HL-60/S4 treated with phorbol 12-myristate 13-acetate at 8.2 ng/mL for 4 days and 3 days (cell line): ENCODE results near the gene FABP6.
"Not testable (repeated sequence)": the region's sequence is repeated elsewhere in the genome, so short reads cannot be mapped to it uniquely, and the experiment has no call there.

Experiments
- in situ Hi-C: fragments of 300-500 bp; cut with MboI; formaldehyde crosslinking; loops from 2 replicates; pipeline ENCODE4 v1.15.0; 2022; ENCODE audit warnings: low sequenced_read_pairs

The FABP6 gene, protein sequence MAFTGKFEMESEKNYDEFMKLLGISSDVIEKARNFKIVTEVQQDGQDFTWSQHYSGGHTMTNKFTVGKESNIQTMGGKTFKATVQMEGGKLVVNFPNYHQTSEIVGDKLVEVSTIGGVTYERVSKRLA

DNA sequence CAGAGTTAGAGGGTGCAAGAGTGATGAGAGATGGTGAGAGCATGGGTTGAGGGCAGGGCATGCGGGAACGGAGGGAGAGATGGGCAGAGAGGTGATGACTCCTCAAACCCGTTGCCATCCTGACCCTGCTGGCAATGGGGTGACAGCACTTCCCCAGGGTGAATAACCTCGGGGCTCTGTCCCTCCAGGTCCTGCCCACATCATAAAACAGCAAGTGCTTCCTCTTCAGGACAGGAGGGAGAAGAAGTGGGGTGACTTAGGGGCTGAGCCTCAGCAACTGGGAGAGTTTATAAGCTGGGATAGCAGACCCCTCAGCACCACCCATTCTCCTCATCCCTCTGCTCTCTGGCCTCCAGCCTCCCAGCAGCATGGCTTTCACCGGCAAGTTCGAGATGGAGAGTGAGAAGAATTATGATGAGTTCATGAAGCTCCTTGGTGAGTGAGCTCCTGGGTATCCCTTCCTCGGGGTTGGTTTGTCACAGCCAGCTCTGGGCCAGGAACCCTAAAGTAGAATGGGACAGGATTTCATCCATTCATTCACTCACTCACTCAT is at the start of gene FABP6:
TSS of gene FABP6 (plus strand) at position 317 of the 553 bp plus-strand sequence. CDS start at position 369, 52 bp downstream.
- in situ Hi-C loops = no loop called here

GRCh38 chr5:160180931-160181330 is 48.4 kb upstream of the FABP6 start:
- in situ Hi-C loops = no loop called here

DNA sequence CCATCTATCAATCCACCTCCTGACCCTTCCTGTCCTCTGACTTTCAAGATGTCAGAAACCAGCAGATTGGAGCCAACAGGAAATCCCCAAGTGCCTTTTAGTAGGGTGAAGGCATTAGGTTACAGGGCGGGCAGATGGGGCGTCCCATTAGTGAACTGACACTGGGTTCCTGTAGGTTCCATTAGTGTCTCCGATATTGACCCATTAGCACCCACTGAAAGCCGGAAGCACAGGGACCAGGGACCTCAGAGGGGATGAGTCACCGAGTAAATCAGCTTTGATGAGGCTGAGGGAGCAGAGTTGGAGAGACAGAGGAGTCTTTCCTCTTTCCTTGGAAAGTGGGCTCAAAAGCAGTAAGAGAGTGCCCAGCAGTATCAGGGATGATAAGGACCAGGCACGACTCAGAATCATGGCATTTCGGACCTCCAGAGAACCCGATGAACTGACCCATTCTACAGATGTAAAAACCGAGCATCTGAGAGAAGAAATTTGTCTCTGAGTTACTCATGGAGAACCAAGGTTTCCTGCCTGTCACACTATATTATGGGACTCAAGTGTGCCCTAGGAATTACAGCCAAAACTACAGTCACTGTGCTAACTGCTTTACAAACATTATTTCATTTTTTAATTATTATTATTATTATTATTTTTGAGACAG is 47.2 kb upstream of the FABP6 start:
- in situ Hi-C loops = no loop called here

- in situ Hi-C loops = no loop called here
Measured at GRCh38 chr5:160183075-160183474, 46.2 kb upstream of the FABP6 start.

GRCh38 chr5:160185626-160186360 is 43.5 kb upstream of the FABP6 start:
- in situ Hi-C loops = no loop called here

DNA sequence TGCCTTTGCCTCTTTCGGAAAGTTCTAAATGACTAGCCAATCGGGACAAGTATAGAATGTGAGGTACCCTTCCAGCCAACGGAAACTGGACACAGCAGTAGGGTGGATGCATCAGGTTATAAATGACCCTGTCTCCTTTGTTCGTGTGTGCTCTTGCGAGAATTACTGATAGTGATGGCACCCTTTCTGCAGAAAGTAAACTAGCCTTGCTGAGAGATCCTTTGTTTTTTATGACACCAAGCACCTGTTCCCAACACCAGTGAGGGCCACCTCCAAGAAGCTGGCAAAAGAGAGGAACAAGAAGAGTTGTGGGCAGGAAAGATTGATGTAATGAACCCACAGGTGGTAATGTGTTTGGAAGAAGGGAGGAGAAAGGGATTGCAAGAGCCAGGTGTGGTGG is 42.8 kb upstream of the FABP6 start:
- in situ Hi-C loops = no loop called here

- in situ Hi-C loops = no loop called here
Measured at GRCh38 chr5:160187091-160187490, 42.2 kb upstream of the FABP6 start.

DNA sequence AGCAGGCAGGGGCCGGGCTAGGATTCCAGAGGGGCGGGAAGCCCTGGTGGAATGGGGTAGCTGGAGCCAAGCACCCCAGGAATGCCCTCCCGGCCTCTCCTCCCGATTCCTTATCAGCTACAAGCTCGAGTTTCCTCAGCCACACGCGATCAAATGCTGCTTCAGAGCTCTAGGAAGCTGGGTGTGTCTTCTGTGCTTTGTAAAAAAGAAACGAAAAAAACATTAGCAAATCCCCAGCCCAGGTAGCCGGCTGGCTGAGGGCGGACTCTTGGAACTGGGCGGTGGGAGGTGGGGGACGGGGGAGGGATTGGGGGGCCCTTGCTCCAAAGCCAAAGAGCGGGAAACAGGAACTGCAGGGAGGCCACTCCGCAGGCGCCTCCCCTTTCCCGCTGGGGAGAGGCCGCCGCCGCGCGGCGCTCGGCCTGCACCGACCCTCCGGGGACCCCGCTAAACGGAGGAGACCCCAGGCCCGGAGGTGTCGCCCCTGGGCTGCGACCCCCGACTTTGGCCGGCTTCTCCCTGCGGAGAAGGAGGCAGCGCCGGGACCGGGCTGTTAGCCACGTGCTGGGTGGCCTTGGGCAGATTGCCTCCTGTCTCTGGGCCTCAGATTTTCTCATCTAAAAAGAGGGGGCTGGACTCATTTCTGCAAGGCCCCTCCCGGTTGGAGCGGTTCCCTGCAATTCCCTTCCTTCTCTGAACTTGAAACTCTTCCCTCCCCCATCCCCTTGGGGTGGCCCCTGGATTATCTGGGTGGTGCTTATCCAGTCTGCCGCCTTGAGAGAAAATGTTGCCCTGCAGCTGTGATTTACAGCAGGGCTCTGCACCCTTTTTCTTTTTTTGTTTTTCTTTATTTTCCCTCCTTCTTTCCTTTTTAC is 40.9 kb upstream of the FABP6 start:
- in situ Hi-C loops = no loop called here

DNA sequence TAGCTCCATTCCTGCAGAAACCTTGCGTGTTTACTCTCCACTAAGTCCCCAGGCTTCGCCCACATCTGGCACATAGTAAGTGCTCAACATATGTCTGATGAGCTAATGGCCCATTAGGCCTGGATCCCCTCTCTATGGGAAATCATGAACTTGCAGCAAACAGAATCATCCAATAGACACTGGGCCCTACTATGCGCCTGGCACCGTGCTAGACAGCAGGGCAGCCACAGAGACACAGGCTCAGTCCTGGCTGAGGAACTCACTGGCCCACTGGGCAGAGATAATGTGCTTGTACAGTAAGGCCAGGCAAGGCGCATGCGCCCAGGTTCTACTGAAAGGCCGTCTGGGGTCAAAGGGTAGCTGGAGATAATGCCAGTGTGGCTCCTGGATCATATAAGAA is 36.9 kb upstream of the FABP6 start:
- in situ Hi-C loops = no loop called here

DNA sequence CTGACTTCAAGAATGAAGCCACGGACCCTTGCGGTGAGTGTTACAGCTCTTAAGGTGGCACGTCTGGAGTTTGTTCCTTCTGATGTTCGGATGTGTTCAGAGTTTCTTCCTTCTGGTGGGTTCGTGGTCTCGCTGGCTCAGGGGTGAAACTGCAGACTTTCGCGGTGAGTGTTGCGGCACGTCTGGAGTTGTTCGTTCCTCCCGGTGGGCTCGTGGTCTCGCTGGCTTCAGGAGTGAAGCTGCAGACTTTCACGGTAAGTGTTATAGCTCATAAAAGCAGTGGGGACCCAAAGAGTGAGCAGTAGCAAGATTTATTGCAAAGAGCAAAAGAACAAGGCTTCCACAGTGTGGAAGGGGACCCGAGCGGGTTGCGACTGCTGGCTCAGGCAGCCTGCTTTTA is 36.2 kb upstream of the FABP6 start:
- in situ Hi-C loops = not testable (repeated sequence)

DNA sequence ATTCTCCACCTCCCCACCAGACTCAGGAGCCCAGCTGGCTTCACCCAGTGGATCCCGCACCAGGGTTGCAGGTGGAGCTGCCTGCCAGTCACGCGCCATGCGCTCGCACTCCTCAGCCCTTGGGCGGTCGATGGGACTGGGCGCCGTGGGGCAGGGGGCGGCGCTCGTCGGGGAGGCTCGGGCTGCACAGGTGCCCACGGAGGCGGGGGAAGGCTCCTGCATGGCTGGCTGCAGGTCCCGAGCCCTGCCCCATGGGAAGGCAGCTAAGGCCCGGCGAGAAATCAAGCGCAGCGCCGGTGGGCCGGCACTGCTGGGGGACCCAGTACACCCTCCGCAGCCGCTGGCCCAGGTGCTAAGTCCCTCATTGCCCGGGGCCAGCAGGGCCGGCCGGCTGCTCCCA is 35.5 kb upstream of the FABP6 start:
- in situ Hi-C loops = not testable (repeated sequence)

- in situ Hi-C loops = no loop called here
Measured at GRCh38 chr5:160197341-160198144, 31.8 kb upstream of the FABP6 start.

- in situ Hi-C loops = no loop called here
Measured at GRCh38 chr5:160198146-160198545, 31.2 kb upstream of the FABP6 start.

- in situ Hi-C loops = no loop called here
Measured at GRCh38 chr5:160198841-160199409, 30.4 kb upstream of the FABP6 start.

- in situ Hi-C loops = no loop called here
Measured at GRCh38 chr5:160199410-160199911, 29.8 kb upstream of the FABP6 start.

DNA sequence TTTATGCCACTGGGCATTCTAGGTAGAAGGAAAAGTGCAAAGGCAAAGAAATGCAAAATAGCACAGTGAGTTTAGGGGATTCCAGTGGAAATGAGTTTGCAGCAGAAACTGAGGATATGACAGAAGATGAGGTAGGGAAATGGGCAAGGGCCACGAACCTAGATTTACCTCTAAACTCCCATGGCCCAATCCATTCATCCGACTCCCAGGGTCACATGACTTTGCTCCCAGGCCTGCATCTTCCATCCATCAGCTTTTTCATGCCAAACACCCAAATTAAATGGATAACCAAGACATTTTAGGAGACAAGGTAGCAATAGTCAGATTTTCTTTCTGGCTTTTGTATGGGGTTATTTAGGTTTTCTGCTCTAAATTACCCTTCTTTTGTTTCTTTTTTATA is 22.2 kb upstream of the FABP6 start:
- in situ Hi-C loops = no loop called here

- in situ Hi-C loops = loop anchor here (10.0 kb wide), 1 partner anchor 75 kb away; no protein-coding TSS in a partner anchor
Measured at GRCh38 chr5:160209917-160210316, 19.4 kb upstream of the FABP6 start.

- in situ Hi-C loops = loop anchor here (10.0 kb wide), 1 partner anchor 74 kb away; no protein-coding TSS in a partner anchor
Measured at GRCh38 chr5:160210606-160211005, 18.7 kb upstream of the FABP6 start.

DNA sequence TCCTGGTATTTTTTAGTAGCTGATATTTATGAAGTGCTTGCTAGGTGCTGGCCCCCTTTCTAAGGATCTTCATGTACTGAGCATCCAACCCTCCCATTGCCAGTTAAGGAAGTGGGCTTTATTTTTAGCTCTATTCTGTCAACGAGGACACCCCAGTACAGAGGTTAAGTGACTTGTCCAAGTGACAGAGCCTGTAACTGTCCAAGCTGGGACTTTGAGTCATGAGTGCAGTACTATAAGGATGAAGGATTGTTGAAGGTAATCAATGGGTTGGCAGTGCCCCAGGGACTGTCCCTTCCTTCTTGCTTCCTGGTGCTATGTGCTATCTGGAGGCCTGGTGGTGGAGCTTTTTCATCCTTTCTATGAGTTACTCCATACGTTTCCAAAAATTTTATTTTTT is 18.0 kb upstream of the FABP6 start:
- in situ Hi-C loops = loop anchor here (10.0 kb wide), 1 partner anchor 73 kb away; no protein-coding TSS in a partner anchor
